HepG2 (cell line): ENCODE measurements around the gene KIF3A. TPM values are rescaled to one million over a fixed set of nuclear protein-coding genes. Genes with fewer than 3 reads are reported as not detected.

Experiments
- ATAC-seq: fragments of 200-7000 bp; cut with Tn5 transposase; 3 replicates; pipeline ENCODE4 v1.9.1; 2020; ENCODE audit warnings: mild to moderate bottlenecking, moderate library complexity
- BruUV-seq: library from RNA; stranded (reverse); fragments of 400-500 nt; replicated peaks from 2 replicates; lab custom pipeline; 2021; lab: Mats Ljungman, UMichigan
- CTCF ChIA-PET: fragments of 300-600 bp; formaldehyde crosslinking; extraction: SDS; loops from one replicate; lab custom pipeline; 2021; ENCODE audit warnings: low total read pairs, inconsistent platforms, low intra/inter-chr PET ratio; lab: Yijun Ruan, JAX
- POLR2A ChIA-PET: fragments of 350-600 bp; sonication (Branson Sonifier 250); formaldehyde crosslinking; loops from one replicate; lab custom pipeline; 2020; ENCODE audit warnings: antibody characterized with exemption, inconsistent platforms; lab: Yijun Ruan, JAX
- DNase-seq: peaks from one replicate; pipeline ENCODE4 v3.0.0-alpha.2; 2015; ENCODE audit warnings: low spot score
- FAIRE-seq: peaks from 3 replicates; lab custom pipeline; 2011; peaks lifted over from hg19 to GRCh38; lab: Jason Lieb, UNC
- H2AFZ ChIP-seq: one replicate; pipeline ENCODE4 v1.6.1; 2011; ENCODE audit warnings: low read length, inconsistent platforms
- H3K27ac ChIP-seq: fragments of 300-600 bp; 3 replicates; pipeline ENCODE4 v1.8.0; 2011; ENCODE audit warnings: mixed run types, mild to moderate bottlenecking, mixed read lengths, low read length, inconsistent platforms; ENCODE audit not compliant: insufficient read depth; ENCODE audit errors: extremely low read length
- H3K27me3 ChIP-seq, 2 experiments: fragments of 200-600 bp in 1 of 2; 2 replicates in 1 of 2; 3 replicates in 1 of 2; pipeline versions ENCODE4 v1.6.0 to v1.8.0; 2011; ENCODE audit warnings: low read length in 2 of 2, mild to moderate bottlenecking in 2 of 2, moderate library complexity in 2 of 2, inconsistent platforms in 1 of 2; ENCODE audit not compliant: insufficient read depth in 2 of 2, control insufficient read depth in 1 of 2
- H3K36me3 ChIP-seq, 2 experiments: fragments of 200-600 bp in 1 of 2; replicated peaks in 1 of 2; 2 replicates in 1 of 2; 3 replicates in 1 of 2; pipeline versions ENCODE4 v1.5.1 to v1.8.0; 2011; ENCODE audit warnings: low read length in 2 of 2, inconsistent platforms in 1 of 2; ENCODE audit not compliant: insufficient read depth in 2 of 2, control insufficient read depth in 1 of 2
- H3K4me1 ChIP-seq: 2 replicates; pipeline ENCODE4 v1.5.1; 2012; ENCODE audit warnings: low read length, inconsistent platforms; ENCODE audit not compliant: insufficient read depth
- H3K4me2 ChIP-seq: 2 replicates; pipeline ENCODE4 v1.6.0; 2011; ENCODE audit warnings: low read depth, low read length, inconsistent platforms
- H3K4me3 ChIP-seq, 3 experiments: fragments of 200-600 bp in 1 of 3; sonication (generic), shearing (Covaris generic) in 1 of 3; replicated peaks in 1 of 3; 2 replicates each; pipeline ENCODE4 v1.5.1; 2011 to 2016; ENCODE audit warnings: low read length in 3 of 3, inconsistent platforms in 2 of 3, low read depth in 2 of 3, mild to moderate bottlenecking in 2 of 3, control low read depth in 1 of 3, mixed read lengths in 1 of 3; ENCODE audit not compliant: insufficient read depth in 1 of 3
- H3K79me2 ChIP-seq: one replicate; pipeline ENCODE4 v1.6.1; 2011; ENCODE audit warnings: low read length, inconsistent platforms; ENCODE audit not compliant: insufficient read depth
- H3K9ac ChIP-seq: 2 replicates; pipeline ENCODE4 v1.6.0; 2011; ENCODE audit warnings: mild to moderate bottlenecking, low read depth, low read length, inconsistent platforms; ENCODE audit not compliant: insufficient read depth
- H3K9me3 ChIP-seq: 2 replicates; pipeline ENCODE4 v1.5.1; 2012; ENCODE audit warnings: mild to moderate bottlenecking, low read length
- H4K20me1 ChIP-seq: 2 replicates; pipeline ENCODE4 v1.6.0; 2011; ENCODE audit warnings: inconsistent platforms, mild to moderate bottlenecking, low read length, moderate library complexity; ENCODE audit not compliant: insufficient read depth
- CHD2 ChIP-seq: IDR thresholded peaks from 2 replicates; pipeline ENCODE4 v1.6.1; 2011; ENCODE audit warnings: low read depth, low read length, improper control_type of control experiment
- FIP1L1 ChIP-seq: fragments of 200-400 bp; formaldehyde crosslinking; IDR thresholded peaks from 2 replicates; pipeline ENCODE4 v1.6.1; 2018; ENCODE audit warnings: low read depth, mild to moderate bottlenecking, low read length, moderate library complexity, borderline replicate concordance; ENCODE audit not compliant: insufficient read depth
- KLF15 ChIP-seq: sonication (generic); formaldehyde crosslinking; IDR thresholded peaks from 2 replicates; pipeline ENCODE4 v1.8.1; 2023; ENCODE audit warnings: borderline replicate concordance, mild to moderate bottlenecking, inconsistent platforms, missing genetic modification reagents, mixed read lengths
- MLLT10 ChIP-seq: sonication (generic); formaldehyde crosslinking; IDR thresholded peaks from 2 replicates; pipeline ENCODE4 v1.4.0; 2020; ENCODE audit warnings: missing genetic modification reagents
- NFKB2 ChIP-seq: sonication (generic); formaldehyde crosslinking; IDR thresholded peaks from 2 replicates; pipeline ENCODE4 v1.4.0; 2020; ENCODE audit warnings: missing genetic modification reagents, borderline replicate concordance
- ZNF354B ChIP-seq: sonication (generic); formaldehyde crosslinking; IDR thresholded peaks from 2 replicates; pipeline ENCODE4 v1.8.0; 2022; ENCODE audit warnings: mild to moderate bottlenecking, missing genetic modification reagents
- ZNF83 ChIP-seq: sonication (generic); formaldehyde crosslinking; IDR thresholded peaks from 2 replicates; pipeline ENCODE4 v1.4.0; 2020; ENCODE audit warnings: missing genetic modification reagents, mild to moderate bottlenecking, borderline replicate concordance
- WGBS: methylation state at CpG from one replicate; pipeline ENCODE4 v1.1.6; 2017; ENCODE audit warnings: low lambda C conversion rate; 5-methylcytosine and 5-hydroxymethylcytosine counted together
- in situ Hi-C: cut with HindIII; loops from 2 replicates; pipeline ENCODE4 v1.10.0; 2017; ENCODE audit warnings: low pct_unique_long_range_greater_than_20kb; ENCODE audit not compliant: extremely low pct_ligation_motif_present
- intact Hi-C: fragments of 100-400 bp; cut with micrococcal nuclease; formaldehyde crosslinking; loops from one replicate; pipeline ENCODE4 v1.10.0; 2022; ENCODE audit not compliant: unreplicated experiment
- polyA plus RNA-seq, 8 experiments: library from polyadenylated mRNA; depleted of rRNA in 3 of 8; stranded (reverse) in 7 of 8; unstranded in 1 of 8; fragments of >200 nt; fragmentation: Illumina TruSeq in 4 of 8; extraction: Trizol in 4 of 8; gene quantifications; 2 replicates each; pipeline versions ENCODE4 v1.2.1 to v1.2.3, GENCODE V29; 2011 to 2016; ENCODE audit warnings: low read depth in 4 of 8, missing spikeins in 1 of 8, mixed read lengths in 1 of 8; ENCODE audit not compliant: insufficient read depth in 1 of 8
- total RNA-seq, 5 experiments: library from RNA; depleted of rRNA; stranded (reverse); fragments of >200 nt; fragmentation: Illumina TruSeq; extraction: Trizol; gene quantifications; 2 replicates each; pipeline ENCODE4 v1.2.3, GENCODE V29; 2016; ENCODE audit warnings: low read depth in 1 of 5
- TF ChIP-seq, protein P1 (sequence below): sonication (generic); formaldehyde crosslinking; conservative IDR thresholded peaks from 2 replicates; pipeline ENCODE4 v1.4.0; 2020; ENCODE audit warnings: mild to moderate bottlenecking, missing genetic modification reagents, moderate library complexity

KIF3A gene
- total and polyA plus RNA-seq, 2 of the 13 experiments (the other 11 are each of a cell fraction or from before 2014, with no cell fraction given): 2.3 to 8.4 TPM

DNA sequence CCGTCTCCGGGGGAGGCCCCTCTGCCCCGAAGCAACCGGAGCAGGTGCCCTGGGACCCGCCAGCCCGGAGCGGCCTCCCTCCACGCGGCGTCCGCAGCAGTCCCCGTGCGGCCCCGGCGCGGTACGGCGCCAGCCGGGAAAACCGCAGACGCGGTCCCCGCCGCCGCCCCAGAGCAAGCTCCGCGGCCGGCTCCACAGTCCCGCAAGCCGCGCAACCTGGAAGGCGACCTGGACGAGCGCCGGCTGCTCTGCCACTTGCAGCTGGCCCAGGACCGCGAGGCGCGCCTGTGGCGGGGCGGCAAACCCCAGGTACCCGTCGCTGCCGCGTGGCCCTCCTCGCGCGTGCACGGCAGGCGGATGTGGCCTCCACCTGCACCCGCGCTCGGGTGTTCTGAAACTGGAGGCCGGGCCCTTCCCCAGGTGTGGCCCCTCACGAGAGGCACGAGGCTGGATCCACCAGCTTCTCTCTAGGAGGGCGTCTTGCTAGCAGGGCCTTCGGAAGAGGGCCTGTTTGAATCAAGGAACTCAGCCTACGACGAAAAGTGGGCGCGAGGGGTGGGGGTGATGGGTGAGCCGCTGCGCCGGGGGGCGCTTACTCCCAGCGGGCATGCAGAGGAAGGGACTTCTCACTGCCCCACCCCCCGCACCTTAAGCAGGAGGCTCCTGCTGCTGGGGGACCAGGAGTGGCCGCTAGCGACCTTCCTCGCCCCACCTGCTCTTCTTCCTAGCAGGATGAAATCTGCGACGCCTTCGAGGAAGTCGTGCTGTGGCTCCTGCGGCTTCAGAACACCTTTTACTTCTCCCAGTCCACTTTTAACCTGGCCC lies 10.5 kb upstream of the KIF3A start:
- POLR2A ChIA-PET: no interaction called here
- TF ChIP-seq ZNF83 (CRISPR knock-in tag) (no peak), ZNF354B (CRISPR knock-in tag) (no peak), CHD2 (no peak), NFKB2 (no peak), FIP1L1 (no peak), MLLT10 (CRISPR knock-in tag) (no peak), KLF15 (CRISPR knock-in tag) (no peak)
- TF ChIP-seq, protein P1, sequence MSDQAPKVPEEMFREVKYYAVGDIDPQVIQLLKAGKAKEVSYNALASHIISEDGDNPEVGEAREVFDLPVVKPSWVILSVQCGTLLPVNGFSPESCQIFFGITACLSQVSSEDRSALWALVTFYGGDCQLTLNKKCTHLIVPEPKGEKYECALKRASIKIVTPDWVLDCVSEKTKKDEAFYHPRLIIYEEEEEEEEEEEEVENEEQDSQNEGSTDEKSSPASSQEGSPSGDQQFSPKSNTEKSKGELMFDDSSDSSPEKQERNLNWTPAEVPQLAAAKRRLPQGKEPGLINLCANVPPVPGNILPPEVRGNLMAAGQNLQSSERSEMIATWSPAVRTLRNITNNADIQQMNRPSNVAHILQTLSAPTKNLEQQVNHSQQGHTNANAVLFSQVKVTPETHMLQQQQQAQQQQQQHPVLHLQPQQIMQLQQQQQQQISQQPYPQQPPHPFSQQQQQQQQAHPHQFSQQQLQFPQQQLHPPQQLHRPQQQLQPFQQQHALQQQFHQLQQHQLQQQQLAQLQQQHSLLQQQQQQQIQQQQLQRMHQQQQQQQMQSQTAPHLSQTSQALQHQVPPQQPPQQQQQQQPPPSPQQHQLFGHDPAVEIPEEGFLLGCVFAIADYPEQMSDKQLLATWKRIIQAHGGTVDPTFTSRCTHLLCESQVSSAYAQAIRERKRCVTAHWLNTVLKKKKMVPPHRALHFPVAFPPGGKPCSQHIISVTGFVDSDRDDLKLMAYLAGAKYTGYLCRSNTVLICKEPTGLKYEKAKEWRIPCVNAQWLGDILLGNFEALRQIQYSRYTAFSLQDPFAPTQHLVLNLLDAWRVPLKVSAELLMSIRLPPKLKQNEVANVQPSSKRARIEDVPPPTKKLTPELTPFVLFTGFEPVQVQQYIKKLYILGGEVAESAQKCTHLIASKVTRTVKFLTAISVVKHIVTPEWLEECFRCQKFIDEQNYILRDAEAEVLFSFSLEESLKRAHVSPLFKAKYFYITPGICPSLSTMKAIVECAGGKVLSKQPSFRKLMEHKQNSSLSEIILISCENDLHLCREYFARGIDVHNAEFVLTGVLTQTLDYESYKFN (CRISPR knock-in tag): no peak

More for the DNA sequence above, 10.5 kb upstream of the KIF3A start:
- no peak for FAIRE-seq
- no peak overlapping the region for H2AFZ ChIP-seq
- H3K9ac ChIP-seq: no peak overlapping the region
- H3K4me1 ChIP-seq: no peaks in the 10 kb centered on the region; the same call in 1 of the 2 replicates
- no peak overlapping the region for H3K4me2 ChIP-seq
- CTCF ChIA-PET: no interaction called here
- 89% methylated on average over 45 of the region's 76 CpGs for WGBS
- no peaks in the 10 kb centered on the region for H3K36me3 ChIP-seq
- no peak for DNase-seq
- no peaks in the 10 kb centered on the region for H3K79me2 ChIP-seq
- H4K20me1 ChIP-seq: no peaks in the 10 kb centered on the region
- intact Hi-C loops (no loop called here), in situ Hi-C loops (loop anchor here (10.0 kb wide), 1 partner anchor 137 kb away; no protein-coding TSS in a partner anchor)
- no peak for ATAC-seq
- H3K27me3 ChIP-seq: no peaks in the 10 kb centered on the region
- H3K9me3 ChIP-seq: no peaks in the 10 kb centered on the region
- no TSS peak for BruUV-seq
- no peak overlapping the region for H3K4me3 ChIP-seq
- H3K27ac ChIP-seq: no peak overlapping the region
